Endothelial cell (in vitro differentiated cells): ENCODE measurements around the gene DDX24. TPM values are rescaled to one million over a fixed set of nuclear protein-coding genes. Genes with fewer than 3 reads are reported as not detected.

ENCODE experiments used
- DNase-seq: peaks from one replicate; pipeline ENCODE4 v3.0.0; 2021; ENCODE audit warnings: low spot score
- H3K27ac Mint-ChIP-seq: one replicate; pipeline ENCODE4 v1.8.0; 2021; ENCODE audit warnings: mixed read lengths, inconsistent platforms; ENCODE audit not compliant: unreplicated experiment
- H3K27me3 Mint-ChIP-seq: one replicate; pipeline ENCODE4 v1.8.0; 2021; ENCODE audit warnings: mild to moderate bottlenecking, moderate library complexity, mixed read lengths, inconsistent platforms; ENCODE audit not compliant: unreplicated experiment
- H3K36me3 Mint-ChIP-seq: one replicate; pipeline ENCODE4 v1.8.0; 2021; ENCODE audit warnings: mild to moderate bottlenecking, low read depth, mixed read lengths, inconsistent platforms; ENCODE audit not compliant: unreplicated experiment
- H3K4me1 Mint-ChIP-seq: one replicate; pipeline ENCODE4 v1.8.0; 2021; ENCODE audit warnings: mild to moderate bottlenecking, mixed read lengths, inconsistent platforms; ENCODE audit not compliant: unreplicated experiment
- H3K4me3 Mint-ChIP-seq: one replicate; pipeline ENCODE4 v1.8.0; 2021; ENCODE audit warnings: mild to moderate bottlenecking, mixed read lengths, inconsistent platforms; ENCODE audit not compliant: unreplicated experiment
- H3K9me3 Mint-ChIP-seq: one replicate; pipeline ENCODE4 v1.8.0; 2021; ENCODE audit warnings: mixed read lengths, inconsistent platforms; ENCODE audit not compliant: unreplicated experiment
- CTCF ChIP-seq: fragments of 200-600 bp; sonication (generic); IDR thresholded peaks from one replicate; pipeline ENCODE4 v1.5.0; 2021; ENCODE audit warnings: antibody characterized with exemption; ENCODE audit not compliant: unreplicated experiment
- total RNA-seq: library from RNA; stranded (reverse); fragmentation: NEBNext Ultra II Directional; extraction: Animal tissue kit (Norgen Biotek cat#: 25700); gene quantifications from one replicate; pipeline ENCODE4 v1.2.1, GENCODE V29; 2021; ENCODE audit not compliant: unreplicated experiment

The DDX24 gene
- total RNA-seq, 1 donor from 2014 or later = 89.6 TPM

- Mint-ChIP-seq H3K4me1 (peaks cover 8% of the 10 kb centered on the region), H3K27me3 (peaks cover 3% of the 10 kb centered on the region), H3K9me3 (no peaks in the 10 kb centered on the region), H3K27ac (no peak overlapping the region), H3K36me3 (no peaks in the 10 kb centered on the region), H3K4me3 (no peak overlapping the region)
- TF ChIP-seq CTCF = no peak
- no peak for DNase-seq
Measured at GRCh38 chr14:94127330-94127729, 46.3 kb upstream of the DDX24 start.

- Mint-ChIP-seq H3K36me3 (no peaks in the 10 kb centered on the region), H3K4me3 (no peak overlapping the region), H3K4me1 (peaks cover 8% of the 10 kb centered on the region), H3K27ac (no peak overlapping the region), H3K27me3 (peaks cover 3% of the 10 kb centered on the region), H3K9me3 (no peaks in the 10 kb centered on the region)
- DNase-seq = no peak
- TF ChIP-seq CTCF = no peak
Measured at GRCh38 chr14:94126800-94127199, 45.8 kb upstream of the DDX24 start.

- no peaks in the 10 kb centered on the region for H3K9me3 Mint-ChIP-seq
- H3K27ac Mint-ChIP-seq = peak overlapping the region; percentile 3
- H3K27me3 Mint-ChIP-seq = peaks cover 6% of the 10 kb centered on the region
Measured at GRCh38 chr14:94126419-94126677, 45.3 kb upstream of the DDX24 start.

GRCh38 chr14:94125659-94126418, 44.8 kb upstream of the DDX24 start:
- peaks cover 6% of the 10 kb centered on the region for H3K27me3 Mint-ChIP-seq
- no peak for TF ChIP-seq CTCF
- H3K9me3 Mint-ChIP-seq = no peaks in the 10 kb centered on the region
- no peak overlapping the region for H3K27ac Mint-ChIP-seq
- no peaks in the 10 kb centered on the region for H3K36me3 Mint-ChIP-seq
- H3K4me1 Mint-ChIP-seq = peaks cover 8% of the 10 kb centered on the region
- no peak overlapping the region for H3K4me3 Mint-ChIP-seq
- no peak for DNase-seq

More at GRCh38 chr14:94126419-94126677, 45.3 kb upstream of the DDX24 start:
- Mint-ChIP-seq H3K36me3 (no peaks in the 10 kb centered on the region), H3K4me3 (no peak overlapping the region), H3K4me1 (peaks cover 8% of the 10 kb centered on the region)
- no peak for DNase-seq
- no peak for TF ChIP-seq CTCF

- no peak for DNase-seq
- H3K27ac Mint-ChIP-seq = no peak overlapping the region
- TF ChIP-seq CTCF = no peak
- H3K4me1 Mint-ChIP-seq = peaks cover 2% of the 10 kb centered on the region
- no peaks in the 10 kb centered on the region for H3K9me3 Mint-ChIP-seq
- no peak overlapping the region for H3K4me3 Mint-ChIP-seq
- H3K27me3 Mint-ChIP-seq = peaks cover 5% of the 10 kb centered on the region
- no peaks in the 10 kb centered on the region for H3K36me3 Mint-ChIP-seq
Measured at GRCh38 chr14:94124582-94125377, 43.8 kb upstream of the DDX24 start.
